HL-60 (cell line): ENCODE data around the gene FAM229A.

Experiments used
- POLR2AphosphoS5 ChIP-seq: IDR thresholded peaks from 2 replicates; pipeline ENCODE4 v1.6.1; 2012; ENCODE audit warnings: low read depth
- TF ChIP-seq, protein P1 (sequence below): IDR thresholded peaks from one replicate; pipeline ENCODE4 v1.5.1; 2011; ENCODE audit warnings: low read length, control low read depth, inconsistent platforms; ENCODE audit not compliant: insufficient read depth

DNA sequence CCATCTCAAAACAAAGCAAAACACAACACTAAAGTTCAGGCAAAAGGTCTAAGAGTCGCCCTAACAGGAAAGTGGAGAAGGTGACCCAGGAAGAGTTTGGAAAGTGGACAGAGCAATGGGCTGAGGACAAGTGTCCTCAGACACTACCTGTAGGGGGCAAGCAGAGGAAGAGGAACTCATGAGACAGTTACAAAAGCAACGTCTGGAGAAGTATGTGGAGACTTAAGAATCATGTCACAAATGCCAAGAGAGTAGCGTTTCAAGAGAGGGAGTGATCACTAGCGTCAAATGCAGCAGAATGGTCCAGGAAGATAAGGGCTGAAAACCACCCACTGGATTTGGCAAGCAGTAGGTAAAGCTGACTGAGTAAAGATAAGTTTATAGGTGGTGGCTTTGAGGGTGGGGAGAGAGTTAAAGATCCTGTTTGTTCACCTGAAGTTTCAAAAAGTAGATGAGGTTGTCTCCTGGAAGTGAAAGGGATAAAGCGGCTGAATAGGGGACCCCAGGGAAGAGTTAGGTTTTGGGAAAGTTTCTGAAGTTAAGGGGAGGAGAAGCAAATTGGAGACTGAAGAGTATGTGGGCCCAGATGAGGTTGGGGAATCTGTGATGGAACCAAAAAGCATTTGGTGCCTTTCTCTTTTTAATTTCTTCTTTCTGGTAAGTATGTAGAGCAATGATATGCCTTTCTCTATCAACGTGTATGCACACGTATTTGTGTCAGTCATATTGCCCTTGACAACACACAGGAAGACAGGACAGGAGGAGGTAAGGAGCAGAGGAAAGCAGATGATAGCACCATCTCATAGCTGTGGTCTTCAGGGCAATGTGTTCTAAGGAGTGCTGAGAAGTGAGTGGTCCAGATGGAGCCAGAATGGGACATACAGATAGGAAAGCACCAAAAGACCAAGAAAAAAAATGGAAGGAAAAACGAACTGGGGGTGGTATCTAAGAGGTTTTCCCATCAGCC, 28.9 kb upstream of the FAM229A start:
- TF ChIP-seq, protein P1, sequence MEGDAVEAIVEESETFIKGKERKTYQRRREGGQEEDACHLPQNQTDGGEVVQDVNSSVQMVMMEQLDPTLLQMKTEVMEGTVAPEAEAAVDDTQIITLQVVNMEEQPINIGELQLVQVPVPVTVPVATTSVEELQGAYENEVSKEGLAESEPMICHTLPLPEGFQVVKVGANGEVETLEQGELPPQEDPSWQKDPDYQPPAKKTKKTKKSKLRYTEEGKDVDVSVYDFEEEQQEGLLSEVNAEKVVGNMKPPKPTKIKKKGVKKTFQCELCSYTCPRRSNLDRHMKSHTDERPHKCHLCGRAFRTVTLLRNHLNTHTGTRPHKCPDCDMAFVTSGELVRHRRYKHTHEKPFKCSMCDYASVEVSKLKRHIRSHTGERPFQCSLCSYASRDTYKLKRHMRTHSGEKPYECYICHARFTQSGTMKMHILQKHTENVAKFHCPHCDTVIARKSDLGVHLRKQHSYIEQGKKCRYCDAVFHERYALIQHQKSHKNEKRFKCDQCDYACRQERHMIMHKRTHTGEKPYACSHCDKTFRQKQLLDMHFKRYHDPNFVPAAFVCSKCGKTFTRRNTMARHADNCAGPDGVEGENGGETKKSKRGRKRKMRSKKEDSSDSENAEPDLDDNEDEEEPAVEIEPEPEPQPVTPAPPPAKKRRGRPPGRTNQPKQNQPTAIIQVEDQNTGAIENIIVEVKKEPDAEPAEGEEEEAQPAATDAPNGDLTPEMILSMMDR = no peak
- no peak for TF ChIP-seq POLR2AphosphoS5
